ENCODE results near the gene IQCE. TPM values are rescaled to one million over a fixed set of nuclear protein-coding genes. Genes with fewer than 3 reads are reported as not detected.

Gene IQCE
- total RNA-seq, 1 donor from 2014 or later: 11.1 TPM

GRCh38 chr7:2641406-2642393 lies 82.9 kb downstream of the IQCE start:
- Mint-ChIP-seq H3K36me3 (ENCODE audit: low read depth) (no peaks in the 10 kb centered on the region), H3K4me1 (ENCODE audit: low read depth) (peaks cover 11% of the 10 kb centered on the region), H3K27me3 (ENCODE audit: insufficient read depth) (no peaks in the 10 kb centered on the region), H3K27ac (no peak overlapping the region), H3K4me3 (no peak overlapping the region), H3K9me3 (no peaks in the 10 kb centered on the region)
- DNase-seq (ENCODE audit: low spot score): no peak
- intact Hi-C loops (cut with micrococcal nuclease): no loop called here

- intact Hi-C loops (cut with micrococcal nuclease): no loop called here
- peaks cover 11% of the 10 kb centered on the region for H3K4me1 Mint-ChIP-seq (ENCODE audit: low read depth)
- H3K36me3 Mint-ChIP-seq (ENCODE audit: low read depth): no peaks in the 10 kb centered on the region
- H3K9me3 Mint-ChIP-seq: no peaks in the 10 kb centered on the region
- no peak for DNase-seq (ENCODE audit: low spot score)
- no peak overlapping the region for H3K4me3 Mint-ChIP-seq
- no peak overlapping the region for H3K27ac Mint-ChIP-seq
- H3K27me3 Mint-ChIP-seq (ENCODE audit: insufficient read depth): no peaks in the 10 kb centered on the region
Measured at GRCh38 chr7:2643386-2644219, 84.8 kb downstream of the IQCE start.

- intact Hi-C loops (cut with micrococcal nuclease): no loop called here
- Mint-ChIP-seq H3K27ac (no peak overlapping the region), H3K4me3 (no peak overlapping the region), H3K9me3 (no peaks in the 10 kb centered on the region), H3K36me3 (ENCODE audit: low read depth) (no peaks in the 10 kb centered on the region), H3K27me3 (ENCODE audit: insufficient read depth) (no peaks in the 10 kb centered on the region), H3K4me1 (ENCODE audit: low read depth) (peaks cover 11% of the 10 kb centered on the region)
- DNase-seq (ENCODE audit: low spot score): no peak
Measured at GRCh38 chr7:2644220-2644561, 85.4 kb downstream of the IQCE start.

GRCh38 chr7:2644562-2645273 lies 85.9 kb downstream of the IQCE start:
- Mint-ChIP-seq H3K9me3 (no peaks in the 10 kb centered on the region), H3K4me1 (ENCODE audit: low read depth) (peaks cover 11% of the 10 kb centered on the region), H3K4me3 (no peak overlapping the region), H3K36me3 (ENCODE audit: low read depth) (no peaks in the 10 kb centered on the region), H3K27me3 (ENCODE audit: insufficient read depth) (no peaks in the 10 kb centered on the region), H3K27ac (peak overlapping the region; percentile 78)
- intact Hi-C loops (cut with micrococcal nuclease): no loop called here
- DNase-seq (ENCODE audit: low spot score): no peak

GRCh38 chr7:2645274-2645868 lies 86.6 kb downstream of the IQCE start:
- H3K36me3 Mint-ChIP-seq (ENCODE audit: low read depth): no peaks in the 10 kb centered on the region
- H3K27ac Mint-ChIP-seq: peak overlapping the region; percentile 24
- no peak overlapping the region for H3K4me3 Mint-ChIP-seq
- peaks cover 11% of the 10 kb centered on the region for H3K4me1 Mint-ChIP-seq (ENCODE audit: low read depth)
- no peak for DNase-seq (ENCODE audit: low spot score)
- no peaks in the 10 kb centered on the region for H3K9me3 Mint-ChIP-seq
- intact Hi-C loops (cut with micrococcal nuclease): no loop called here
- H3K27me3 Mint-ChIP-seq (ENCODE audit: insufficient read depth): no peaks in the 10 kb centered on the region

GRCh38 chr7:2646336-2646679 lies 87.5 kb downstream of the IQCE start:
- DNase-seq (ENCODE audit: low spot score): no peak
- Mint-ChIP-seq H3K9me3 (no peaks in the 10 kb centered on the region), H3K27ac (no peak overlapping the region), H3K4me3 (no peak overlapping the region), H3K27me3 (ENCODE audit: insufficient read depth) (no peaks in the 10 kb centered on the region), H3K36me3 (ENCODE audit: low read depth) (no peaks in the 10 kb centered on the region), H3K4me1 (ENCODE audit: low read depth) (peaks cover 11% of the 10 kb centered on the region)
- intact Hi-C loops (cut with micrococcal nuclease): no loop called here

GRCh38 chr7:2646680-2647571 lies 88.1 kb downstream of the IQCE start:
- Mint-ChIP-seq H3K27ac (no peak overlapping the region), H3K4me1 (ENCODE audit: low read depth) (peaks cover 11% of the 10 kb centered on the region), H3K27me3 (ENCODE audit: insufficient read depth) (no peaks in the 10 kb centered on the region), H3K36me3 (ENCODE audit: low read depth) (no peaks in the 10 kb centered on the region), H3K9me3 (no peaks in the 10 kb centered on the region), H3K4me3 (no peak overlapping the region)
- intact Hi-C loops (cut with micrococcal nuclease): no loop called here
- no peak for DNase-seq (ENCODE audit: low spot score)

- Mint-ChIP-seq H3K27me3 (ENCODE audit: insufficient read depth) (no peaks in the 10 kb centered on the region), H3K4me1 (ENCODE audit: low read depth) (peaks cover 11% of the 10 kb centered on the region), H3K36me3 (ENCODE audit: low read depth) (no peaks in the 10 kb centered on the region), H3K4me3 (no peak overlapping the region), H3K27ac (no peak overlapping the region), H3K9me3 (no peaks in the 10 kb centered on the region)
- DNase-seq (ENCODE audit: low spot score): no peak
- intact Hi-C loops (cut with micrococcal nuclease): no loop called here
Measured at GRCh38 chr7:2647594-2648172, 88.9 kb downstream of the IQCE start.

- Mint-ChIP-seq H3K4me1 (ENCODE audit: low read depth) (peaks cover 11% of the 10 kb centered on the region), H3K4me3 (no peak overlapping the region), H3K27ac (no peak overlapping the region), H3K36me3 (ENCODE audit: low read depth) (no peaks in the 10 kb centered on the region), H3K9me3 (no peaks in the 10 kb centered on the region), H3K27me3 (ENCODE audit: insufficient read depth) (no peaks in the 10 kb centered on the region)
- no peak for DNase-seq (ENCODE audit: low spot score)
- intact Hi-C loops (cut with micrococcal nuclease): no loop called here
Measured at GRCh38 chr7:2649139-2649838, 90.5 kb downstream of the IQCE start.

GRCh38 chr7:2649991-2650390 lies 91.2 kb downstream of the IQCE start:
- Mint-ChIP-seq H3K36me3 (ENCODE audit: low read depth) (no peaks in the 10 kb centered on the region), H3K27me3 (ENCODE audit: insufficient read depth) (no peaks in the 10 kb centered on the region), H3K4me3 (no peak overlapping the region), H3K27ac (no peak overlapping the region), H3K4me1 (ENCODE audit: low read depth) (peaks cover 8% of the 10 kb centered on the region), H3K9me3 (no peaks in the 10 kb centered on the region)
- intact Hi-C loops (cut with micrococcal nuclease): no loop called here
- DNase-seq (ENCODE audit: low spot score): no peak

- no peak overlapping the region for H3K27ac Mint-ChIP-seq
- no peaks in the 10 kb centered on the region for H3K27me3 Mint-ChIP-seq (ENCODE audit: insufficient read depth)
- peaks cover 3% of the 10 kb centered on the region for H3K4me1 Mint-ChIP-seq (ENCODE audit: low read depth)
- no peak for DNase-seq (ENCODE audit: low spot score)
- intact Hi-C loops (cut with micrococcal nuclease): no loop called here
- H3K36me3 Mint-ChIP-seq (ENCODE audit: low read depth): no peaks in the 10 kb centered on the region
- no peaks in the 10 kb centered on the region for H3K9me3 Mint-ChIP-seq
- no peak overlapping the region for H3K4me3 Mint-ChIP-seq
Measured at GRCh38 chr7:2650451-2650850, 91.7 kb downstream of the IQCE start.
